D721Med (cell line): ENCODE data around the gene DCAF7.

Source experiments
- DNase-seq: peaks from one replicate; pipeline ENCODE4 v3.0.0; 2011; ENCODE audit warnings: low spot score; ENCODE audit not compliant: insufficient read length
- FAIRE-seq: peaks from 2 replicates; lab custom pipeline; 2011; peaks lifted over from hg19 to GRCh38; lab: Jason Lieb, UNC
- TF ChIP-seq, protein P1 (sequence below): IDR thresholded peaks from 2 replicates; pipeline ENCODE4 v1.5.1; 2012; ENCODE audit warnings: mild to moderate bottlenecking, control low read depth; ENCODE audit not compliant: insufficient read depth; ENCODE audit errors: missing control alignments

Gene DCAF7

GRCh38 chr17:63533433-63534077 lies 16.7 kb upstream of the DCAF7 start:
- FAIRE-seq (no peak), DNase-seq (no peak)

GRCh38 chr17:63534078-63534570 lies 16.2 kb upstream of the DCAF7 start:
- DNase-seq (no peak), FAIRE-seq (no peak)
- TF ChIP-seq, protein P1, sequence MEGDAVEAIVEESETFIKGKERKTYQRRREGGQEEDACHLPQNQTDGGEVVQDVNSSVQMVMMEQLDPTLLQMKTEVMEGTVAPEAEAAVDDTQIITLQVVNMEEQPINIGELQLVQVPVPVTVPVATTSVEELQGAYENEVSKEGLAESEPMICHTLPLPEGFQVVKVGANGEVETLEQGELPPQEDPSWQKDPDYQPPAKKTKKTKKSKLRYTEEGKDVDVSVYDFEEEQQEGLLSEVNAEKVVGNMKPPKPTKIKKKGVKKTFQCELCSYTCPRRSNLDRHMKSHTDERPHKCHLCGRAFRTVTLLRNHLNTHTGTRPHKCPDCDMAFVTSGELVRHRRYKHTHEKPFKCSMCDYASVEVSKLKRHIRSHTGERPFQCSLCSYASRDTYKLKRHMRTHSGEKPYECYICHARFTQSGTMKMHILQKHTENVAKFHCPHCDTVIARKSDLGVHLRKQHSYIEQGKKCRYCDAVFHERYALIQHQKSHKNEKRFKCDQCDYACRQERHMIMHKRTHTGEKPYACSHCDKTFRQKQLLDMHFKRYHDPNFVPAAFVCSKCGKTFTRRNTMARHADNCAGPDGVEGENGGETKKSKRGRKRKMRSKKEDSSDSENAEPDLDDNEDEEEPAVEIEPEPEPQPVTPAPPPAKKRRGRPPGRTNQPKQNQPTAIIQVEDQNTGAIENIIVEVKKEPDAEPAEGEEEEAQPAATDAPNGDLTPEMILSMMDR, result no peak

More at GRCh38 chr17:63533433-63534077, 16.7 kb upstream of the DCAF7 start:
- TF ChIP-seq, protein P1, result no peak

DNA sequence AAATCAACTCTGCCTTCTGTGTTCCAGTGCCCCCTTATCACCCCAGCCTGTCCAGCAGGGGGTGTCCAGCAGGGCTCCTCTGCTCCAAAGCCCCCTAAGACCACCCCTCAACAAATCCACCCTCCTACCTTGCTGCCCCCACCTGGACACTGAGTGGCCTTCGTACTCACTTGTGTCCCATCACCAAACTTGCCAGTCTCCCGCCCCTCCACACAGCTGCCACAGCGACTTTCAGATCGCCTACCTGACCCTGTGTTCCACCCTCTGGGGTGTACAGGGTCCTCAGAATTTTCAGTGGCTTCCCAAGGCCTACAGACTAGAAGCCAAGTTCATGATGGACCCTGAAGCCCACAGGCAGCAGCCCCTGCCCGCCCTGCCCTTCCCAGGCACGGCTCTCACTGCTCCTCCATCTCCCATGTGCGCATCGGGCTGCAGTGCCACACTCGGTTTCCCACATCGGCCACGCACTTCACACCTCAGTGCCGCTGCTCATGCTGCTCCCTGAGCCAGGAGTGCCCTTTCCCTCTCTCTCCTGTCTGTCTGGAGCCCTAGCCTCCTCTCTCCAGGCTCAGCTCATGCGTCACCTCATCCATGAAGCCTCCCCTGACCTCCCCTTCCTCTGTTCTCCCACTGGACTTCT lies 15.3 kb upstream of the DCAF7 start:
- TF ChIP-seq, protein P1, result no peak
- no peak for FAIRE-seq

DNA sequence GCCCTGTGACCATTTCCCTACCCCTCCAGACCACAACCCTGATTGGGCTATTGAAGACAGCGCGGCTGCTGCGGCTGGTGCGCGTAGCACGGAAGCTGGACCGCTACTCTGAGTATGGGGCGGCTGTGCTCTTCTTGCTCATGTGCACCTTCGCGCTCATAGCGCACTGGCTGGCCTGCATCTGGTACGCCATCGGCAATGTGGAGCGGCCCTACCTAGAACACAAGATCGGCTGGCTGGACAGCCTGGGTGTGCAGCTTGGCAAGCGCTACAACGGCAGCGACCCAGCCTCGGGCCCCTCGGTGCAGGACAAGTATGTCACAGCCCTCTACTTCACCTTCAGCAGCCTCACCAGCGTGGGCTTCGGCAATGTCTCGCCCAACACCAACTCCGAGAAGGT lies 14.6 kb upstream of the DCAF7 start:
- DNase-seq (no peak), FAIRE-seq (no peak)
- TF ChIP-seq, protein P1, result no peak

More for the DNA sequence above, 15.3 kb upstream of the DCAF7 start:
- no peak for DNase-seq

GRCh38 chr17:63537001-63537400 lies 13.3 kb upstream of the DCAF7 start:
- DNase-seq (no peak), FAIRE-seq (no peak)
- TF ChIP-seq, protein P1, result no peak

DNA sequence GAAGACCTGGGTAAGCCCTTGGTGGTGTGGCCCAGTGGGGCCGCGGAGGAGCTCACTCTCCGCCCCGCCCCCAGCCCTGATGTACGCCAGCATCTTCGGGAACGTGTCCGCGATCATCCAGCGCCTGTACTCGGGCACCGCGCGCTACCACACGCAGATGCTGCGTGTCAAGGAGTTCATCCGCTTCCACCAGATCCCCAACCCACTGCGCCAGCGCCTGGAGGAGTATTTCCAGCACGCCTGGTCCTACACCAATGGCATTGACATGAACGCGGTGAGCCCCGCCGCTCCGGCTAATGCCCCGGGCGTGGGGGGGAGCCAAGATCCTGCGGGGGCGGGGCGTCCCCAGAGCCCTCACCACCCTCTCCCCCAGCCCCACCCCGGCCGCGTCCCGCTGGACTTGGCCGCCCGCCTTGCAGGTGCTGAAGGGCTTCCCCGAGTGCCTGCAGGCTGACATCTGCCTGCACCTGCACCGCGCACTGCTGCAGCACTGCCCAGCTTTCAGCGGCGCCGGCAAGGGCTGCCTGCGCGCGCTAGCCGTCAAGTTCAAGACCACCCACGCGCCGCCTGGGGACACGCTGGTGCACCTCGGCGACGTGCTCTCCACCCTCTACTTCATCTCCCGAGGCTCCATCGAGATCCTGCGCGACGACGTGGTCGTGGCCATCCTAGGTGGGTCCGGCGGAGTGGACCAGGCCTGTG lies 12.1 kb upstream of the DCAF7 start:
- no peak for FAIRE-seq

More for the DNA sequence above, 12.1 kb upstream of the DCAF7 start:
- TF ChIP-seq, protein P1, result no peak
- no peak for DNase-seq
